ENCODE results near the gene GPALPP1.
"Not testable (repeated sequence)": the region's sequence is repeated elsewhere in the genome, so short reads cannot be mapped to it uniquely, and the experiment has no call there.

Gene GPALPP1

DNA sequence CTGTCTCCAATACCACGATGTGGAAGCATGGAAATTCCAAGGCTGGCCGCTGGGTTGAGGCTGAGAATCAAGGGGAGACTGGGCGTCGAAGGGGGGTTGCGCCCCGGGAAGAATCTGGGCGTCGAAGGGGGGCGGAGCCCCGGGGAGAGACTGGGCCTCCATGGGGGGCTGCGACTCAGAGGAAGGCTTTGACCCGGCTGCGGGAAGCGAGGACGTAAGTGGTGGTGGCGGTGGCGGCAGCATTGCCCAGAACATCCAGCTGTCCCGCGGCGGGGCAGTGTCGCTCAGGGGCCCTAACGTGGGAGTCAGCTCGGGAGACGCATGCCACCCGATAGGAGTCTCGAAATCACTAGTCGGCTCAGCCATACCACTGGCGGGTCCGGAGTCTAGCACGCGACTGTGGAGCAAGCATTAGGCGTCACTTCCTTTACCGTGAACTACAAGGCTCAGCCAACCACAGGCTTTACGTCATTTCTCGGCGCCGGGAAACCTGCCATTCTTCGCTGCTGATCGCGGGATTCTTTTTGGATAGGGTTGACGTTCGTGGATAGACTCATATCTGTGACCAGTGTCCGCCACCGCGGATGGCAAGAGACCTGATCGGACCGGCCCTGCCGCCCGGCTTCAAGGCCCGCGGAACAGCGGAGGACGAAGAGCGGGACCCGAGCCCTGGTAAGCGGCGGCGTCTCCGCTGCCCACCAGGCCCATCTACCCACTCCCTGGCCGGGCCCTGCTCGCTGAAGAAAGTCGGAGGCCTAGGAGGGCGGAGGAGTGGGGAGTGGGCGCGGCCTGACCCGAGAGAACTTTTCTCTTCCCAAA, at the start of gene GPALPP1, which contains the start of gene NUFIP1:
Gene GPALPP1 (plus strand): TSS at position 468 of the 819 bp plus-strand sequence. CDS start 117 bp downstream, at position 585.
Gene NUFIP1 (minus strand): TSS at position 401 of the 819 bp plus-strand sequence. CDS start 35 bp downstream, at position 366.
- TF ChIP-seq ZFX (IDR thresholded peaks at IDR 0.05; ENCODE audit: borderline replicate concordance), result no peak
- TF ChIP-seq, protein P1, sequence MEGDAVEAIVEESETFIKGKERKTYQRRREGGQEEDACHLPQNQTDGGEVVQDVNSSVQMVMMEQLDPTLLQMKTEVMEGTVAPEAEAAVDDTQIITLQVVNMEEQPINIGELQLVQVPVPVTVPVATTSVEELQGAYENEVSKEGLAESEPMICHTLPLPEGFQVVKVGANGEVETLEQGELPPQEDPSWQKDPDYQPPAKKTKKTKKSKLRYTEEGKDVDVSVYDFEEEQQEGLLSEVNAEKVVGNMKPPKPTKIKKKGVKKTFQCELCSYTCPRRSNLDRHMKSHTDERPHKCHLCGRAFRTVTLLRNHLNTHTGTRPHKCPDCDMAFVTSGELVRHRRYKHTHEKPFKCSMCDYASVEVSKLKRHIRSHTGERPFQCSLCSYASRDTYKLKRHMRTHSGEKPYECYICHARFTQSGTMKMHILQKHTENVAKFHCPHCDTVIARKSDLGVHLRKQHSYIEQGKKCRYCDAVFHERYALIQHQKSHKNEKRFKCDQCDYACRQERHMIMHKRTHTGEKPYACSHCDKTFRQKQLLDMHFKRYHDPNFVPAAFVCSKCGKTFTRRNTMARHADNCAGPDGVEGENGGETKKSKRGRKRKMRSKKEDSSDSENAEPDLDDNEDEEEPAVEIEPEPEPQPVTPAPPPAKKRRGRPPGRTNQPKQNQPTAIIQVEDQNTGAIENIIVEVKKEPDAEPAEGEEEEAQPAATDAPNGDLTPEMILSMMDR (IDR thresholded peaks at IDR 0.05), result no peak
- H3K27ac ChIP-seq, result peak within 1 kb of the TSS; percentile 68

DNA sequence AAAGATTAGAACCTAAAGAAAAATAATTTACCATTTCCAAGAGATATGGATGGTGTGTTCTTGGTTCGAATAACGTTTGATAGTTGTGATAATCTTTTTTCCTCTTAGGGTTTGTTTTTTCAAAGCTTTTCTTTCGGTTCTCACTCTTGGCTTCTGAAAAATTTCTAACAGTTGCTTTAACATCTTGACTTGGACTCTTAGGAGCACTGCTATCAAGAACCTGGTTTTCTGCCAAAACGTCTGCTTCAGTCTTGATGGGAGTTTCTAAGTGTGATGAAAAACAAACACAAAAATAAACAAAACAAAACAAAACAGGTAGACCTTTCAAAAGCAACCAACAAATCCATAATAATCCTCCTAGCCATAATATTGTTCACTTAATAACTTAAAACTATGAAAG, 45.9 kb upstream of the GPALPP1 start:
- not testable (repeated sequence) for H3K27ac ChIP-seq

- TF ChIP-seq, protein P1 (IDR thresholded peaks at IDR 0.05), result no peak
- TF ChIP-seq ZFX (IDR thresholded peaks at IDR 0.05; ENCODE audit: borderline replicate concordance), result no peak
- peak overlapping the region; percentile 41 for H3K27ac ChIP-seq
These were observed 38.2 kb upstream of the GPALPP1 start for GRCh38 chr13:44951184-44951583.

DNA sequence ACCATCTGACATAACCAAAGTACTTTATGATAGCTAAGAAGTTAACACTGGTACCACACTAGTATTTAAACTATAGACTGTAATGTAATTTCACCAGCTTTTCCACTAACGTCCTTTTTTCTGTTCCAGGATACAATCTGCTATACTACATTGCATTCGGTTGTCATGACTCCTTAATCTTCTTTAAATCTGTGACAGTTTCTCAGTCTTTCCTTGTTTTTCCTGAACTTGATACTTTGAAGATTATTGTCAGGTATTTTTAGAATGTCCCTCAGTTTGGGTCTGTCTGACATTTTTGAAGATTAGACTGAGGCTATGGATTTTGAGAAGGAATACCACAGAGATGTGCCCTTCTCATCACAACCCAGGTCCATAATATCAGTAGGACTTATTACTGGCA, 36.7 kb upstream of the GPALPP1 start:
- TF ChIP-seq ZFX (IDR thresholded peaks at IDR 0.05; ENCODE audit: borderline replicate concordance), result no peak
- TF ChIP-seq, protein P1 (IDR thresholded peaks at IDR 0.05), result no peak

DNA sequence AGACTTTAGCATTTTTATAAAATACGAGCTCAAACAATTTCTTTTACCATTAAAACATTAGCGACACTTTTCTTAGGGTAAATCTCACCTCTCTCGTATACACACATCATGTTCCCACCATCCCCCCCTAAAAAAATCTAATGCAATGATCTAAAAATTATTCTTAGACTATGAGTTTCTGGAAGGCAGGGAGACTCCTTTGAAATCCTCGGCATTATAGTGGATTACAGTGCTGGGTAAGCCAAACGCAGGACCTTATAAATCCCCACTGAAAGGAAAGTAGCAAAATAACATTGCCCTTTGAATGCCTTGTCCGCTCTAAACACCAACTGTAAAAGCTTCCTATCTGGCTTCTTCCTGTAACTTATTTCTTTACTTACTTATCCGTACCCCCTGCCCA, 35.1 kb upstream of the GPALPP1 start:
- no peak overlapping the region for H3K27ac ChIP-seq
- TF ChIP-seq, protein P1 (IDR thresholded peaks at IDR 0.05), result no peak
- no peak for TF ChIP-seq ZFX (IDR thresholded peaks at IDR 0.05; ENCODE audit: borderline replicate concordance)

More for the DNA sequence above, 36.7 kb upstream of the GPALPP1 start:
- H3K27ac ChIP-seq, result no peak overlapping the region

GRCh38 chr13:44955406-44955805, 33.9 kb upstream of the GPALPP1 start:
- 0 out of 2 replicates have a peak overlapping the region, but pooled peaks have one; percentile 19 for H3K27ac ChIP-seq
- no peak for TF ChIP-seq ZFX (IDR thresholded peaks at IDR 0.05; ENCODE audit: borderline replicate concordance)
- TF ChIP-seq, protein P1 (IDR thresholded peaks at IDR 0.05), result no peak

GRCh38 chr13:44961997-44962396, 27.3 kb upstream of the GPALPP1 start:
- TF ChIP-seq, protein P1 (IDR thresholded peaks at IDR 0.05), result no peak
- no peak for TF ChIP-seq ZFX (IDR thresholded peaks at IDR 0.05; ENCODE audit: borderline replicate concordance)
- H3K27ac ChIP-seq, result no peak overlapping the region

All from 22Rv1 (cell line).